Astrocyte (in vitro differentiated cells and primary cell): ENCODE measurements around the gene VKORC1L1.

Experiments used
- CTCF ChIP-seq: IDR thresholded peaks from 2 replicates; pipeline ENCODE4 v1.5.1; 2011; ENCODE audit warnings: low read depth, mild to moderate bottlenecking, inconsistent platforms, low read length, moderate library complexity; ENCODE audit not compliant: insufficient read depth
- EZH2 ChIP-seq: IDR thresholded peaks from 2 replicates; pipeline ENCODE4 v1.6.1; 2012; ENCODE audit warnings: mild to moderate bottlenecking, low read length, inconsistent platforms; ENCODE audit not compliant: insufficient read depth

- TF ChIP-seq CTCF: no peak
- no peak for TF ChIP-seq EZH2
These were observed 100.1 kb downstream of the VKORC1L1 start for GRCh38 chr7:65972976-65973375.
